Stimulated activated CD8-positive, alpha-beta memory T cell treated with anti-CD3 and anti-CD28 coated beads, Interleukin-15, amount 100 ng/mL, for 1 hour (primary cell): ENCODE measurements around the gene MGAT4D.
"Not testable (repeated sequence)": the region's sequence is repeated elsewhere in the genome, so short reads cannot be mapped to it uniquely, and the experiment has no call there.

Source experiments
- DNase-seq: peaks from one replicate; pipeline ENCODE4 v3.0.0-alpha.2; 2020; ENCODE audit warnings: low read depth

The MGAT4D gene

GRCh38 chr4:140497747-140498636, at the start of gene MGAT4D:
Gene MGAT4D (minus strand): TSS chr4:140498293. CDS start chr4:140498222, 71 bp downstream.
- DNase-seq: no peak

- no peak for DNase-seq
These were observed 35.9 kb upstream of the MGAT4D start for GRCh38 chr4:140533951-140534480.

GRCh38 chr4:140529434-140529833, 31.3 kb upstream of the MGAT4D start:
- no peak for DNase-seq

GRCh38 chr4:140523857-140524742, 26.0 kb upstream of the MGAT4D start, which contains the start of gene ELMOD2:
Gene ELMOD2 (plus strand): TSS chr4:140524168. CDS start chr4:140525429, 1,261 bp downstream.
- DNase-seq: peak; percentile 95

GRCh38 chr4:140523370-140523856, 25.3 kb upstream of the MGAT4D start:
- DNase-seq: no peak

GRCh38 chr4:140515423-140515822, 17.3 kb upstream of the MGAT4D start:
- no peak for DNase-seq

GRCh38 chr4:140513765-140514164, 15.7 kb upstream of the MGAT4D start:
- not testable (repeated sequence) for DNase-seq

GRCh38 chr4:140504261-140504660, 6.2 kb upstream of the MGAT4D start:
- DNase-seq: no peak

- DNase-seq: no peak
These were observed 1.3 kb upstream of the MGAT4D start for GRCh38 chr4:140499391-140499790.

- no peak for DNase-seq
These were observed 717 bp downstream of the MGAT4D start for GRCh38 chr4:140497405-140497746.

GRCh38 chr4:140485939-140486338, 12.2 kb downstream of the MGAT4D start:
- no peak for DNase-seq

- no peak for DNase-seq
These were observed 14.6 kb downstream of the MGAT4D start for GRCh38 chr4:140483445-140483844.

GRCh38 chr4:140472156-140472555, 25.9 kb downstream of the MGAT4D start:
- DNase-seq: no peak

GRCh38 chr4:140469791-140470733, 28.0 kb downstream of the MGAT4D start:
- DNase-seq: no peak

GRCh38 chr4:140466146-140466545, 31.9 kb downstream of the MGAT4D start:
- DNase-seq: no peak

- no peak for DNase-seq
These were observed 34.5 kb downstream of the MGAT4D start for GRCh38 chr4:140463614-140464013.

GRCh38 chr4:140463182-140463581, 34.9 kb downstream of the MGAT4D start:
- DNase-seq: no peak

- DNase-seq: no peak
These were observed 47.7 kb downstream of the MGAT4D start for GRCh38 chr4:140450352-140450751.

- no peak for DNase-seq
These were observed 49.3 kb downstream of the MGAT4D start for GRCh38 chr4:140448830-140449229.

- DNase-seq: no peak
These were observed 49.9 kb downstream of the MGAT4D start for GRCh38 chr4:140448162-140448561.

GRCh38 chr4:140444347-140444746, 53.7 kb downstream of the MGAT4D start:
- not testable (repeated sequence) for DNase-seq
